ENCODE measurements around the gene SELP. TPM values are rescaled to one million over a fixed set of nuclear protein-coding genes. Genes with fewer than 3 reads are reported as not detected.

Gene SELP
- total and polyA plus RNA-seq, 2 of the 13 experiments (the other 11 are each of a cell fraction or from before 2014, with no cell fraction given) = 0.11 TPM; not detected in 1

GRCh38 chr1:169576241-169576934 is 53.5 kb downstream of the SELP start (continued):
- peak; percentile 31; the same call in 1 of the 2 replicates for TF ChIP-seq ZNF574 (CRISPR knock-in tag; IDR thresholded peaks at IDR 0.05)
- no peak for TF ChIP-seq SNRNP70 (IDR thresholded peaks at IDR 0.05; ENCODE audit: low read depth, low read length)
- TF ChIP-seq ZNF296 (CRISPR knock-in tag; conservative IDR thresholded peaks at IDR 0.05) = no peak
- TF ChIP-seq GLMP (CRISPR knock-in tag; IDR thresholded peaks at IDR 0.05; ENCODE audit: borderline replicate concordance) = no peak
- TF ChIP-seq HOXA7 (CRISPR knock-in tag; IDR thresholded peaks at IDR 0.05) = no peak
- TF ChIP-seq KLF12 (CRISPR knock-in tag; IDR thresholded peaks at IDR 0.05; ENCODE audit: borderline replicate concordance) = no peak
- no peak for TF ChIP-seq NCOA5 (CRISPR knock-in tag; IDR thresholded peaks at IDR 0.05)
- no peak for TF ChIP-seq BRCA1 (CRISPR knock-in tag; IDR thresholded peaks at IDR 0.05)
- no peak for TF ChIP-seq HDAC6 (IDR thresholded peaks at IDR 0.05; ENCODE audit: low read depth, low read length)
- no peak for TF ChIP-seq KMT2A (CRISPR knock-in tag; IDR thresholded peaks at IDR 0.05)
- no peak for TF ChIP-seq ZFP36 (IDR thresholded peaks at IDR 0.05; ENCODE audit: borderline replicate concordance, low read depth, low read length, partially characterized antibody)
- no peak for TF ChIP-seq RARG (CRISPR knock-in tag; IDR thresholded peaks at IDR 0.05; ENCODE audit: low read depth)
- no peak for TF ChIP-seq USF2 (IDR thresholded peaks at IDR 0.05; ENCODE audit: low read depth, low read length)
- TF ChIP-seq USF2 (CRISPR knock-in tag; IDR thresholded peaks at IDR 0.05; ENCODE audit: borderline replicate concordance) = no peak
- TF ChIP-seq ARHGAP35 (CRISPR knock-in tag; IDR thresholded peaks at IDR 0.05; ENCODE audit: borderline replicate concordance) = no peak
- no peak for TF ChIP-seq NRL (CRISPR knock-in tag; IDR thresholded peaks at IDR 0.05; ENCODE audit: borderline replicate concordance)
- peak; percentile 21 for TF ChIP-seq ZNF18 (CRISPR knock-in tag; IDR thresholded peaks at IDR 0.05; ENCODE audit: insufficient replicate concordance)
- TF ChIP-seq CREB1 (IDR thresholded peaks at IDR 0.05) = no peak
- TF ChIP-seq CREB1 (CRISPR knock-in tag; IDR thresholded peaks at IDR 0.05) = 0 out of 2 replicates have a peak, but pooled peaks have one; percentile 9
- TF ChIP-seq ZNF326 (CRISPR knock-in tag; IDR thresholded peaks at IDR 0.05; ENCODE audit: borderline replicate concordance) = no peak
- TF ChIP-seq CREBL2 (CRISPR knock-in tag; IDR thresholded peaks at IDR 0.05; ENCODE audit: borderline replicate concordance) = no peak
- no peak for TF ChIP-seq HNRNPUL1 (IDR thresholded peaks at IDR 0.05; ENCODE audit: low read depth, low read length)

Measured in HepG2 (cell line).